H1 (cell line): ENCODE data around the gene INO80. TPM values are rescaled to one million over a fixed set of nuclear protein-coding genes. Genes with fewer than 3 reads are reported as not detected.

Experiments used
- CHD1 ChIP-seq: IDR thresholded peaks from 2 replicates; pipeline ENCODE4 v1.6.1; 2012; ENCODE audit warnings: low read depth, low read length, improper control_type of control experiment
- CHD2 ChIP-seq: IDR thresholded peaks from 2 replicates; pipeline ENCODE4 v1.6.1; 2012; ENCODE audit warnings: low read length, improper control_type of control experiment
- PHF8 ChIP-seq: fragments of 200-600 bp; sonication (generic); conservative IDR thresholded peaks from 2 replicates; pipeline ENCODE4 v1.7.1; 2012; ENCODE audit warnings: low read depth, mild to moderate bottlenecking, inconsistent platforms, low read length, moderate library complexity
- polyA plus RNA-seq, 7 experiments: library from polyadenylated mRNA; depleted of rRNA in 3 of 7; stranded (reverse) in 5 of 7; unstranded in 2 of 7; fragments of >200 nt in 5 of 7; fragments of 200-250 nt in 2 of 7; gene quantifications; 1 replicate in 5 of 7; 2 replicates in 1 of 7; 4 replicates in 1 of 7; pipeline versions ENCODE4 v1.2.1 to v1.2.3, GENCODE V29; 2011 to 2013; ENCODE audit warnings: missing spikeins in 2 of 7, mixed read lengths in 2 of 7
- total RNA-seq: library from RNA; stranded (reverse); fragmentation: NEBNext Ultra II Directional; extraction: Animal tissue kit (Norgen Biotek cat#: 25700); gene quantifications from 2 replicates; pipeline ENCODE4 v1.2.1, GENCODE V29; 2021

The INO80 gene
- total and polyA plus RNA-seq, 2 of the 8 experiments (the other 6 are each of a cell fraction or from before 2014, with no cell fraction given), result 4.3 to 24.5 TPM

GRCh38 chr15:40964634-40965033 is 151.4 kb downstream of the INO80 start (continued):
- TF ChIP-seq CHD1 (no peak), CHD2 (no peak), PHF8 (no peak)
- TF ChIP-seq, all 59 proteins: peak for 0
